CD4-positive, alpha-beta memory T cell (primary cell): ENCODE measurements around the gene GRB2. TPM values are rescaled to one million over a fixed set of nuclear protein-coding genes. Genes with fewer than 3 reads are reported as not detected.
"Not testable (repeated sequence)": the region's sequence is repeated elsewhere in the genome, so short reads cannot be mapped to it uniquely, and the experiment has no call there.

Experiments used
- CTCF ChIA-PET: fragments of 350-600 bp; sonication (Branson Sonifier 250); formaldehyde crosslinking; loops from one replicate; lab custom pipeline; 2021; ENCODE audit warnings: inconsistent platforms; ENCODE audit not compliant: partially characterized antibody; lab: Charles Lee
- POLR2A ChIA-PET: fragments of 350-600 bp; sonication (Branson Sonifier 250); formaldehyde crosslinking; loops from one replicate; lab custom pipeline; 2021; ENCODE audit not compliant: partially characterized antibody; lab: Charles Lee
- DNase-seq, 5 donors: peaks; one replicate each; pipeline versions ENCODE4 v3.0.0 to v3.0.0-alpha.2; 2020 to 2022; ENCODE audit warnings: mixed read lengths in 1 of 5
- H3K27ac ChIP-seq: one replicate; pipeline ENCODE4 v1.7.0; 2013; ENCODE audit warnings: low read depth, low read length
- H3K27me3 ChIP-seq: 2 replicates; pipeline ENCODE4 v1.7.0; 2013; ENCODE audit warnings: mild to moderate bottlenecking, low read length, moderate library complexity; ENCODE audit not compliant: insufficient read depth
- H3K36me3 ChIP-seq: 2 replicates; pipeline ENCODE4 v1.7.0; 2013; ENCODE audit warnings: mild to moderate bottlenecking, low read length, moderate library complexity; ENCODE audit not compliant: insufficient read depth
- H3K4me1 ChIP-seq: 2 replicates; pipeline ENCODE4 v1.7.0; 2013; ENCODE audit warnings: mild to moderate bottlenecking, low read length, moderate library complexity; ENCODE audit not compliant: insufficient read depth
- H3K4me3 ChIP-seq, 2 donors: one replicate each; pipeline ENCODE4 v1.7.0; 2013; ENCODE audit warnings: low read length in 2 of 2, mild to moderate bottlenecking in 1 of 2
- H3K9me3 ChIP-seq, 2 donors: one replicate each; pipeline ENCODE4 v1.7.0; 2013; ENCODE audit warnings: low read length in 2 of 2, control low read depth in 1 of 2; ENCODE audit not compliant: control insufficient read depth in 1 of 2
- H3K27ac Mint-ChIP-seq, 7 donors: one replicate each; pipeline ENCODE4 v1.8.0; 2020 to 2021; ENCODE audit warnings: mixed read lengths in 7 of 7, mild to moderate bottlenecking in 6 of 7, inconsistent platforms in 3 of 7, moderate library complexity in 3 of 7
- H3K27me3 Mint-ChIP-seq, 2 donors: one replicate each; pipeline ENCODE4 v1.8.0; 2020 to 2021; ENCODE audit warnings: mixed read lengths in 2 of 2
- H3K36me3 Mint-ChIP-seq, 2 donors: one replicate each; pipeline ENCODE4 v1.8.0; 2020 to 2021; ENCODE audit warnings: mixed read lengths in 2 of 2, inconsistent platforms in 1 of 2, mild to moderate bottlenecking in 1 of 2
- H3K4me1 Mint-ChIP-seq, 4 donors: one replicate each; pipeline ENCODE4 v1.8.0; 2020 to 2021; ENCODE audit warnings: mixed read lengths in 4 of 4, mild to moderate bottlenecking in 1 of 4
- H3K4me3 Mint-ChIP-seq, 8 donors: one replicate each; pipeline ENCODE4 v1.8.0; 2020 to 2021; ENCODE audit warnings: mixed read lengths in 8 of 8, mild to moderate bottlenecking in 7 of 8, moderate library complexity in 6 of 8, inconsistent platforms in 3 of 8
- H3K9me3 Mint-ChIP-seq, 8 donors: one replicate each; pipeline ENCODE4 v1.8.0; 2020 to 2021; ENCODE audit warnings: mixed read lengths in 8 of 8, mild to moderate bottlenecking in 5 of 8, inconsistent platforms in 3 of 8, moderate library complexity in 1 of 8
- intact Hi-C: fragments of 100-400 bp; cut with micrococcal nuclease; formaldehyde crosslinking; loops from one replicate; pipeline ENCODE4 v1.15.1; 2023
- polyA plus RNA-seq, 2 donors: library from polyadenylated mRNA; unstranded; fragments of 300-500 nt; fragmentation: Illumina TruSeq; gene quantifications; one replicate each; pipeline ENCODE4 v1.2.3, GENCODE V29; 2021
- total RNA-seq, 2 experiments: library from RNA; stranded (reverse); gene quantifications; one replicate each; pipeline ENCODE4 v1.2.3, GENCODE V29; 2021

GRB2 gene
- total and polyA plus RNA-seq, 4 experiments from 2014 or later: 129 to 155 (median 132) TPM

- POLR2A ChIA-PET: no interaction called here
- peaks cover 0 to 3% (median 1%) of the 10 kb centered on the region in 4 donors for H3K4me1 Mint-ChIP-seq
- CTCF ChIA-PET: no interaction called here
These were observed 39.8 kb upstream of the GRB2 start for GRCh38 chr17:75445296-75445695.

GRCh38 chr17:75442168-75443103 lies 37.0 kb upstream of the GRB2 start:
- Mint-ChIP-seq H3K36me3 (no peaks in the 10 kb centered on the region), H3K27ac (peak overlapping the region in 2 of 7 donors; percentile 50 to 52), H3K4me1 (peaks cover 0 to 3% (median 1%) of the 10 kb centered on the region in 4 donors), H3K27me3 (no peaks in the 10 kb centered on the region), H3K9me3 (no peaks in the 10 kb centered on the region), H3K4me3 (no peak overlapping the region)
- Histone ChIP-seq H3K4me1 (no peaks in the 10 kb centered on the region), H3K27me3 (no peaks in the 10 kb centered on the region), H3K9me3 (no peaks in the 10 kb centered on the region), H3K4me3 (no peak overlapping the region), H3K36me3 (no peaks in the 10 kb centered on the region), H3K27ac (no peak overlapping the region)
- CTCF ChIA-PET: interaction anchor here (0.9 kb wide), 1 partner anchor 15 kb away, joined by 3 read pairs; no protein-coding TSS in a partner anchor
- intact Hi-C loops: no loop called here
- DNase-seq: no peak
- POLR2A ChIA-PET: no interaction called here

More at GRCh38 chr17:75445296-75445695, 39.8 kb upstream of the GRB2 start:
- Mint-ChIP-seq H3K27me3 (no peaks in the 10 kb centered on the region), H3K4me3 (no peak overlapping the region), H3K27ac (no peak overlapping the region), H3K9me3 (no peaks in the 10 kb centered on the region), H3K36me3 (no peaks in the 10 kb centered on the region)
- no peaks in the 10 kb centered on the region for H3K27me3 ChIP-seq
- no peak for DNase-seq
- intact Hi-C loops: no loop called here
- no peak overlapping the region for H3K4me3 ChIP-seq
- H3K9me3 ChIP-seq: no peaks in the 10 kb centered on the region
- no peak overlapping the region for H3K27ac ChIP-seq
- H3K4me1 ChIP-seq: no peaks in the 10 kb centered on the region
- no peaks in the 10 kb centered on the region for H3K36me3 ChIP-seq

GRCh38 chr17:75440738-75441448 lies 35.4 kb upstream of the GRB2 start:
- no peak for DNase-seq
- peaks cover 6% of the 10 kb centered on the region for H3K4me1 ChIP-seq
- no peak overlapping the region for H3K4me3 ChIP-seq
- Mint-ChIP-seq H3K27me3 (no peaks in the 10 kb centered on the region), H3K4me1 (peaks cover 7 to 10% (median 10%) of the 10 kb centered on the region in 4 donors), H3K9me3 (no peaks in the 10 kb centered on the region), H3K36me3 (no peaks in the 10 kb centered on the region), H3K27ac (peak overlapping the region in 3 of 7 donors; percentile 16 to 68 (median 61)), H3K4me3 (no peak overlapping the region)
- H3K36me3 ChIP-seq: no peaks in the 10 kb centered on the region
- no peaks in the 10 kb centered on the region for H3K27me3 ChIP-seq
- intact Hi-C loops: no loop called here
- POLR2A ChIA-PET: interaction anchor here (0.6 kb wide), 1 partner anchor 52 kb away, joined by 3 read pairs; no protein-coding TSS in a partner anchor
- no peaks in the 10 kb centered on the region for H3K9me3 ChIP-seq
- CTCF ChIA-PET: interaction anchor here (1.0 kb wide), 1 partner anchor 306 kb away, joined by 4 read pairs; no protein-coding TSS in a partner anchor
- H3K27ac ChIP-seq: no peak overlapping the region

GRCh38 chr17:75439287-75439686 lies 33.8 kb upstream of the GRB2 start:
- intact Hi-C loops: no loop called here
- POLR2A ChIA-PET: no interaction called here

GRCh38 chr17:75437404-75437803 lies 31.9 kb upstream of the GRB2 start:
- H3K4me3 Mint-ChIP-seq, DNase-seq, POLR2A ChIA-PET, intact Hi-C loops, H3K36me3 ChIP-seq, H3K27ac ChIP-seq, H3K27me3 ChIP-seq, H3K9me3 ChIP-seq, H3K27me3 Mint-ChIP-seq, H3K36me3 Mint-ChIP-seq, H3K4me3 ChIP-seq, H3K27ac Mint-ChIP-seq, H3K9me3 Mint-ChIP-seq: not testable (repeated sequence)
- H3K4me1 Mint-ChIP-seq: peaks cover 11 to 27% (median 20%) of the 10 kb centered on the region in 4 donors
- CTCF ChIA-PET: interaction anchor here (0.9 to 2.6 kb wide), 2 partner anchors 10 to 15 kb away, joined by 3 to 8 read pairs; no protein-coding TSS in a partner anchor
- peaks cover 21% of the 10 kb centered on the region for H3K4me1 ChIP-seq

More at GRCh38 chr17:75439287-75439686, 33.8 kb upstream of the GRB2 start:
- Mint-ChIP-seq H3K27ac (peak overlapping the region in 3 of 7 donors; percentile 47 to 53 (median 48)), H3K9me3 (no peaks in the 10 kb centered on the region), H3K36me3 (no peaks in the 10 kb centered on the region), H3K4me1 (peaks cover 11 to 23% (median 18%) of the 10 kb centered on the region in 4 donors), H3K4me3 (no peak overlapping the region), H3K27me3 (no peaks in the 10 kb centered on the region)
- H3K36me3 ChIP-seq: no peaks in the 10 kb centered on the region
- H3K9me3 ChIP-seq: no peaks in the 10 kb centered on the region
- H3K27me3 ChIP-seq: no peaks in the 10 kb centered on the region
- H3K4me1 ChIP-seq: peaks cover 21% of the 10 kb centered on the region
- no peak overlapping the region for H3K4me3 ChIP-seq
- CTCF ChIA-PET: interaction anchor here (1.1 kb wide), 1 partner anchor 12 kb away, joined by 3 read pairs; no protein-coding TSS in a partner anchor
- no peak for DNase-seq
- H3K27ac ChIP-seq: no peak overlapping the region

- DNase-seq, H3K9me3 ChIP-seq, H3K27me3 ChIP-seq, H3K4me3 ChIP-seq, H3K36me3 ChIP-seq, H3K27ac Mint-ChIP-seq, H3K9me3 Mint-ChIP-seq, H3K36me3 Mint-ChIP-seq, H3K27ac ChIP-seq, intact Hi-C loops, H3K4me3 Mint-ChIP-seq, H3K27me3 Mint-ChIP-seq: not testable (repeated sequence)
- peaks cover 21% of the 10 kb centered on the region for H3K4me1 ChIP-seq
- POLR2A ChIA-PET: interaction anchor here (0.9 to 1.2 kb wide), 2 partner anchors 22 kb away, joined by 3 to 4 read pairs; partner anchors contain the start of gene TMEM94
- H3K4me1 Mint-ChIP-seq: peaks cover 9 to 27% (median 19%) of the 10 kb centered on the region in 4 donors
- CTCF ChIA-PET: interaction anchor here (1.4 to 1.9 kb wide), 3 partner anchors 22 to 151 kb away, joined by 3 to 5 read pairs (median 5); partner anchors contain the start of genes TMEM94 and TSEN54
These were observed 29.0 kb upstream of the GRB2 start for GRCh38 chr17:75434433-75434832.
